OCI-LY7 (cell line): ENCODE measurements around the gene DISC1. TPM values are rescaled to one million over a fixed set of nuclear protein-coding genes. Genes with fewer than 3 reads are reported as not detected.

Experiments
- BruUV-seq: library from RNA; stranded (reverse); fragments of 400-500 nt; replicated peaks from 2 replicates; lab custom pipeline; 2021; lab: Mats Ljungman, UMichigan
- CTCF ChIA-PET: fragments of 300-600 bp; sonication (Branson Sonifier 250); formaldehyde crosslinking; loops from one replicate; lab custom pipeline; 2022; ENCODE audit warnings: antibody characterized with exemption; ENCODE audit not compliant: unreplicated experiment; lab: Charles Lee
- POLR2A ChIA-PET: fragments of 300-600 bp; sonication (Branson Sonifier 250); formaldehyde crosslinking; loops from one replicate; lab custom pipeline; 2022; ENCODE audit warnings: antibody characterized with exemption; lab: Charles Lee
- DNase-seq: peaks from one replicate; pipeline ENCODE4 v3.0.0-alpha.2; 2015; ENCODE audit warnings: low spot score
- H2AFZ ChIP-seq: fragments of 200-600 bp; sonication (generic), shearing (Covaris generic); 2 replicates; pipeline ENCODE4 v1.6.1; 2014; ENCODE audit warnings: mild to moderate bottlenecking, antibody characterized with exemption, low read length, moderate library complexity
- H3K27ac ChIP-seq: fragments of 200-600 bp; sonication (generic); 2 replicates; pipeline ENCODE4 v1.5.1; 2014; ENCODE audit warnings: mixed run types, low read depth, mild to moderate bottlenecking, moderate library complexity, low read length, inconsistent platforms; ENCODE audit not compliant: poor library complexity, severe bottlenecking
- H3K36me3 ChIP-seq: fragments of 200-600 bp; sonication (generic); 2 replicates; pipeline ENCODE4 v1.6.1; 2014; ENCODE audit warnings: mild to moderate bottlenecking, antibody characterized with exemption, low read length, moderate library complexity, mixed read lengths; ENCODE audit not compliant: insufficient read depth
- H3K4me1 ChIP-seq: fragments of 200-600 bp; sonication (generic); 2 replicates; pipeline ENCODE4 v1.5.1; 2014; ENCODE audit warnings: mild to moderate bottlenecking, low read length; ENCODE audit not compliant: insufficient read depth, poor library complexity, severe bottlenecking
- H3K4me2 ChIP-seq: fragments of 200-600 bp; sonication (generic); 2 replicates; pipeline ENCODE4 v1.6.1; 2014; ENCODE audit warnings: mild to moderate bottlenecking, low read length
- H3K4me3 ChIP-seq: fragments of 200-600 bp; sonication (generic); 2 replicates; pipeline ENCODE4 v1.5.1; 2014; ENCODE audit warnings: mild to moderate bottlenecking, low read depth, low read length; ENCODE audit not compliant: poor library complexity, severe bottlenecking
- H3K79me2 ChIP-seq: fragments of 200-600 bp; sonication (generic); 2 replicates; pipeline ENCODE4 v1.6.1; 2016; ENCODE audit warnings: low read depth, mild to moderate bottlenecking, low read length, moderate library complexity, mixed read lengths; ENCODE audit not compliant: insufficient read depth
- H3K9me2 ChIP-seq: fragments of 200-600 bp; sonication (generic); 2 replicates; pipeline ENCODE4 v1.6.1; 2016; ENCODE audit warnings: mild to moderate bottlenecking, low read length, mixed read lengths; ENCODE audit not compliant: insufficient read depth
- H3K9me3 ChIP-seq: fragments of 200-600 bp; sonication (generic); 2 replicates; pipeline ENCODE4 v1.6.1; 2014; ENCODE audit warnings: mild to moderate bottlenecking, mixed run types, low read length, mixed read lengths
- H4K20me1 ChIP-seq: fragments of 200-600 bp; sonication (generic); 2 replicates; pipeline ENCODE4 v1.6.1; 2014; ENCODE audit warnings: mild to moderate bottlenecking, antibody characterized with exemption, low read length, moderate library complexity, mixed read lengths; ENCODE audit not compliant: insufficient read depth
- CTCF ChIP-seq: fragments of 200-600 bp; sonication (generic); conservative IDR thresholded peaks from 2 replicates; pipeline ENCODE4 v1.5.1; 2014; ENCODE audit warnings: mild to moderate bottlenecking, antibody characterized with exemption, low read length, moderate library complexity, mixed read lengths
- EZH2phosphoT487 ChIP-seq: fragments of 200-600 bp; sonication (generic); IDR thresholded peaks from 2 replicates; pipeline ENCODE4 v1.6.1; 2018; ENCODE audit warnings: low read depth, borderline replicate concordance, mild to moderate bottlenecking, mixed run types, antibody characterized with exemption, low read length, moderate library complexity, mixed read lengths
- intact Hi-C: fragments of 100-400 bp; cut with micrococcal nuclease; formaldehyde crosslinking; loops from one replicate; pipeline ENCODE4 v1.10.0; 2022; ENCODE audit not compliant: unreplicated experiment
- total RNA-seq, 2 experiments: library from RNA; depleted of rRNA in 1 of 2; stranded (reverse); fragments of >200 nt in 1 of 2; shearing (Covaris generic) in 1 of 2; gene quantifications; 2 replicates each; pipeline ENCODE4 v1.2.3, GENCODE V29; 2014 to 2022

Gene DISC1
- total RNA-seq, 2 experiments from 2014 or later: 0.91 TPM; not detected in 1

GRCh38 chr1:232045139-232045994 lies 418.8 kb downstream of the DISC1 start:
- Histone ChIP-seq H3K4me3 (no peak overlapping the region), H3K36me3 (no peaks in the 10 kb centered on the region), H3K4me1 (no peaks in the 10 kb centered on the region), H3K79me2 (no peaks in the 10 kb centered on the region), H3K4me2 (no peak overlapping the region), H3K9me2 (no peaks in the 10 kb centered on the region), H3K27ac (no peak overlapping the region), H4K20me1 (no peaks in the 10 kb centered on the region), H3K9me3 (no peaks in the 10 kb centered on the region), H2AFZ (no peak overlapping the region)
- CTCF ChIA-PET: no interaction called here
- intact Hi-C loops: no loop called here
- no TSS peak for BruUV-seq
- no peak for DNase-seq
- POLR2A ChIA-PET: no interaction called here
- TF ChIP-seq EZH2phosphoT487: no peak
- no peak for TF ChIP-seq CTCF

- DNase-seq: no peak
- no TSS peak for BruUV-seq
Measured at GRCh38 chr1:232046451-232047306, 420.1 kb downstream of the DISC1 start.

More at GRCh38 chr1:232046451-232047306, 420.1 kb downstream of the DISC1 start:
- intact Hi-C loops: no loop called here
- POLR2A ChIA-PET: no interaction called here
- H2AFZ ChIP-seq: no peak overlapping the region
- no peaks in the 10 kb centered on the region for H3K4me1 ChIP-seq
- no peaks in the 10 kb centered on the region for H3K9me3 ChIP-seq
- no peaks in the 10 kb centered on the region for H3K79me2 ChIP-seq
- TF ChIP-seq EZH2phosphoT487 (no peak), CTCF (no peak)
- H3K36me3 ChIP-seq: no peaks in the 10 kb centered on the region
- H3K4me3 ChIP-seq: no peak overlapping the region
- H4K20me1 ChIP-seq: no peaks in the 10 kb centered on the region
- H3K9me2 ChIP-seq: no peaks in the 10 kb centered on the region
- CTCF ChIA-PET: no interaction called here
- no peak overlapping the region for H3K4me2 ChIP-seq
- no peak overlapping the region for H3K27ac ChIP-seq
